Activated CD8-positive, alpha-beta memory T cell treated with anti-CD3 and anti-CD28 coated beads, Interleukin-2, amount 50 U/mL, for 1 hour (primary cell): ENCODE data around the gene PTPN12.

Source experiments
- DNase-seq: peaks from one replicate; pipeline ENCODE4 v3.0.0-alpha.2; 2020; ENCODE audit errors: extremely low read depth

PTPN12 gene

DNA sequence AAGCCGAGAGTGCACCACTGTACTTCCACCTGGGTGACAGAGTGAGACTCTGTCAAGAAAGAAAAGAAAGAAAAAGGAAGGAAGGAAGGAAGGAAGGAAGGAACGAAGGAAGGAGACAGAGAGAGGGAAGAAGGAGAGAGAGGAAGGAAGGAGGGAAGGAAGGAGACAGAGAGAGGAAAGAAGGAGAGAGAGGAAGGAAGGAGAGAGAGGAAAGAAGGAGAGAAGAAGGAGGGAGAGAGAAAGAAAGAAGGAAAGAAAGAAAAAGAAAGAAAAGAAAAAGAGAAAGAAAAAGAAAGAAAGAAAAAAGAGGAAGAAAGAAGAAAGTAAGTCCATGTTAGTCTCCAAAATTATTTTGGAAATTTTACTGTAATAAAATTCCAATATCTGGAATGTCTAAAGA lies 125.8 kb downstream of the PTPN12 start:
- no peak for DNase-seq

GRCh38 chr7:77664715-77665114 lies 127.6 kb downstream of the PTPN12 start:
- DNase-seq, result no peak

DNA sequence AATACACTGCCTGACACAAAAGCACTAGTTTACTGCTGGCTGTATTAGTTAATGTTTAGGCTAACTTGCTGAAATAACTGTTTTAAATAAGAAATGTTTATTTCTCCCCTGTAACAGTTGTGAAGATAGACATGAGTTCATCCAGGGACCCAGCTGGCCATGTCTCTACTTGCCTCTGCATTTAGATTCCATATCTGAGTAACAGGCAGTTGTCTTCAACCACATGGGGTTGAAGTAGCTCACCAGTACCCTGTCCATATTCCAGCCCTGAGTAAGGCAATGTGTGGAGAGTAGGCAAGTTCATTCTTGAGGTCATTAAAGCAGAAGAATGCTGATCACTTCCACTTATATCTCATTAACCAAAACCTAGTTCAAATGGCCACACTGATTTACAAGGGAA lies 128.1 kb downstream of the PTPN12 start:
- no peak for DNase-seq

GRCh38 chr7:77667459-77668086 lies 130.5 kb downstream of the PTPN12 start:
- no peak for DNase-seq

GRCh38 chr7:77674878-77675277 lies 137.8 kb downstream of the PTPN12 start:
- no peak for DNase-seq

GRCh38 chr7:77679608-77680007 lies 142.5 kb downstream of the PTPN12 start:
- no peak for DNase-seq

DNA sequence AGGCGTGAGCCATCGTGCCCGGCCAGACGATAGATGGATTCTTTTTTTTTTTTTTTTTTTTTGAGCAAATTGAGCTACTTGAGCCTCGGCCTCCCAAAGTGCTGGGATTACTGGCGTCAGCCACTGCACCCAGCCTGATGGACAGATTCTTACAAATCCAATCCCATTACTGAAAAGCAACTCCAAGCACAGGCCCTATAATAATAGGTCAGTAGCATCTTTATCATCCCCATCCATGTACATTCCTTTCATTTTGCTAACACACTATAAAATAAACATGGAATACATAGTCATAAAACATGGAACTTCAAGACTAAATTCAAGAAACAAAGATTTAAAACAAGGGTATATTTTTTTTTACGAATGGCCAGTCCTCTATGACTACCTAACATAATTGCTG lies 143.2 kb downstream of the PTPN12 start:
- DNase-seq, result no peak

DNA sequence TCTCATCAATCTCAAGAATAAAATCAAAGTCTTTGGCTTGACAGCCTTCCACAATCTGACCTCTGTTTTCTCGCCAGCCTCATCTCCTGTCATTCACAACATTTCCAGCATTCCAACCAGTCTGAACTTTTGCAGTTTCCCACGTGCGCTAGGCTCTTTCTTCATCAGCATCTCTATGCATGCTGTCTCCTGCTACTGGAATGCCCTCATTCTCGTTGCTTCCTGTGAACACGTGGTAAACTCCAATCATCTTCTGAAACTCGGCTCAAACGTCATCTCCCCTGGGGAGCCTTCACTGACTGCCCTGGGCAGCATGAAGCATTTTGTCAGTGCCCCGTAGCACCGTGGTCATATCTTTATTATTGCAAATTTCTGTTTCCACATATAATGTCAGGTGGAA lies 146.9 kb downstream of the PTPN12 start:
- DNase-seq, result no peak

- DNase-seq, result no peak
Observed at GRCh38 chr7:77685233-77685632, 148.1 kb downstream of the PTPN12 start.

DNA sequence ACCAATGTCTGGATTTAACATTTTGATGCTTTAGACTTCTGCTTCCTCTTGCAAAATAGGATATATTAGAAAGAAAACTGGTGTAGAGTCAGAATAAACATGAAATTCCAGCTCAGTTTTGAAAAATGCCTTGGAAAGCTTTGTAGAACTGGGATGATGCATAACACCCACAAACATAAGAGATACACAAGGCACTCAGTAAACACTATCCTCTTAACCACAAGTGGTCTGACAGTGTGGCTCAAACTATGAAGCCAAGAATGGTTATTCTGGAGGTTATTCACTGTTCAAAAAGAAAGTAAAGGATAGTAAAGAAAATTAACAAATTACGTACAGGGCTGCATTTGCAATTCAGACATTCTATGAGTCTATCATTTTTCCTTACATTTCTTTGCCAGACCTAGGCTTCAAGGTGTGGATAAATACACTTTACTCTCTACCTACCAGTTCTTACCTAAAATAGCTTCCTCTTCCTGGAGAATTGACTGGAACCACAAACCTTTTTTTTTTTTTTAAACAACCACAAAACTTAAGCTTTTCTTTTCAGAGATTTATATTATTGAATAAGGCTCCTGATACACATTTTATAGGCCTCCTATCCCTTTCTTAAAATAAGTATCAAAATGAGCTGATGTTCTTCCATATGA lies 150.1 kb downstream of the PTPN12 start:
- DNase-seq, result no peak

DNA sequence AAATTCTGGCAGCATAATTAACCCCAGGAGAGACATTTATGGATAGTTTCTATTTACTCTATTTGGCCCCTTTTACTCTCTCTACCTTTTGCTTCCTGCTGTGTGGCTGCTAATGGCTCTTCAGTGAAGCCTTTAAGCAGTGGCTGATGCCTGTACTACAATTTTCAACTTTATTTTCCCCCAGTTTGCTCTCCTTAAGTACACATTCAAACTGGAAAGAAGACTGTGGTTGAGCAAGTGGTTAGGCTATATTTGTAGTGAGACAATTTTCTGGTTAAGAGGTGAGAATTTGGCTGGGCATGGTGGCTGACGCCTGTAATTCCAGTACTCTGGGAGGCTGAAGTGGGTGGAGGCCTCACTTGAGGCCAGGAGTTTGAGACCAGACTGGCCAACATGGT lies 150.7 kb downstream of the PTPN12 start:
- DNase-seq, result no peak
